Liver (tissue), 9 donors: Measurements from ENCODE around the gene PPP1R26. TPM values are rescaled to one million over a fixed set of nuclear protein-coding genes. Genes with fewer than 3 reads are reported as not detected.

ENCODE experiments used
- DNase-seq: peaks from one replicate; pipeline ENCODE4 v3.0.0-alpha.2; 2017; ENCODE audit warnings: low spot score
- H3K27ac ChIP-seq, 2 donors: one replicate each; pipeline ENCODE4 v1.7.0; 2013; ENCODE audit warnings: inconsistent platforms in 2 of 2, low read length in 2 of 2, control low read depth in 1 of 2, low read depth in 1 of 2, mild to moderate bottlenecking in 1 of 2
- H3K27me3 ChIP-seq, 4 donors: one replicate each; pipeline versions ENCODE4 v1.6.1 to v1.7.0; 2013; ENCODE audit warnings: low read length in 3 of 4, inconsistent platforms in 1 of 4, mild to moderate bottlenecking in 1 of 4, moderate library complexity in 1 of 4; ENCODE audit not compliant: control insufficient read depth in 4 of 4, insufficient read depth in 4 of 4
- H3K36me3 ChIP-seq, 4 donors: one replicate each; pipeline versions ENCODE4 v1.6.1 to v1.7.0; 2013; ENCODE audit warnings: low read length in 3 of 4, mild to moderate bottlenecking in 3 of 4, low read depth in 1 of 4, moderate library complexity in 1 of 4; ENCODE audit not compliant: control insufficient read depth in 4 of 4, insufficient read depth in 3 of 4
- H3K4me1 ChIP-seq, 4 donors: one replicate each; pipeline versions ENCODE4 v1.6.1 to v1.7.0; 2013; ENCODE audit warnings: low read length in 3 of 4, mild to moderate bottlenecking in 3 of 4, moderate library complexity in 1 of 4; ENCODE audit not compliant: control insufficient read depth in 4 of 4, insufficient read depth in 4 of 4
- H3K4me3 ChIP-seq, 3 donors: one replicate each; pipeline versions ENCODE4 v1.6.1 to v1.7.0; 2013; ENCODE audit warnings: low read length in 3 of 3, control low read depth in 1 of 3, low read depth in 1 of 3, mild to moderate bottlenecking in 1 of 3
- H3K9ac ChIP-seq, 2 donors: one replicate each; pipeline ENCODE4 v1.7.0; 2013; ENCODE audit warnings: low read length in 2 of 2, mild to moderate bottlenecking in 2 of 2, moderate library complexity in 2 of 2, control low read depth in 1 of 2, low read depth in 1 of 2
- H3K9me3 ChIP-seq, 4 donors: one replicate each; pipeline versions ENCODE4 v1.6.1 to v1.7.0; 2013; ENCODE audit warnings: low read length in 3 of 4; ENCODE audit not compliant: control insufficient read depth in 4 of 4
- ATF3 ChIP-seq: IDR thresholded peaks from 2 replicates; pipeline ENCODE4 v1.6.1; 2016; ENCODE audit warnings: antibody characterized with exemption
- CTCF ChIP-seq: fragments of 150-350 bp; IDR thresholded peaks from 2 replicates; pipeline ENCODE4 v1.5.1; 2017; ENCODE audit warnings: improper control_type of control experiment, low read depth, low read length; ENCODE audit not compliant: missing input control
- EGR1 ChIP-seq, 2 donors: IDR thresholded peaks; 2 replicates each; pipeline ENCODE4 v1.6.1; 2016 to 2018; ENCODE audit warnings: antibody characterized with exemption in 2 of 2, low read depth in 2 of 2
- FOXA1 ChIP-seq: IDR thresholded peaks from 2 replicates; pipeline ENCODE4 v1.6.1; 2016; ENCODE audit warnings: antibody characterized with exemption
- FOXA2 ChIP-seq: IDR thresholded peaks from 2 replicates; pipeline ENCODE4 v1.6.1; 2016; ENCODE audit warnings: antibody characterized with exemption
- GABPA ChIP-seq, 2 donors: IDR thresholded peaks in 1 of 2; conservative IDR thresholded peaks in 1 of 2; 2 replicates each; pipeline ENCODE4 v1.6.1; 2016; ENCODE audit warnings: antibody characterized with exemption in 2 of 2, mild to moderate bottlenecking in 1 of 2, moderate library complexity in 1 of 2
- HNF4A ChIP-seq, 2 donors: conservative IDR thresholded peaks; 2 replicates each; pipeline ENCODE4 v1.6.1; 2016; ENCODE audit warnings: antibody characterized with exemption in 2 of 2, mild to moderate bottlenecking in 2 of 2
- JUND ChIP-seq, 2 donors: IDR thresholded peaks; 2 replicates each; pipeline ENCODE4 v1.6.1; 2016; ENCODE audit warnings: antibody characterized with exemption in 2 of 2
- MAX ChIP-seq: IDR thresholded peaks from 2 replicates; pipeline ENCODE4 v1.6.1; 2016; ENCODE audit warnings: antibody characterized with exemption
- NR2F2 ChIP-seq: IDR thresholded peaks from 2 replicates; pipeline ENCODE4 v1.6.1; 2016; ENCODE audit warnings: antibody characterized with exemption
- RAD21 ChIP-seq, 2 donors: IDR thresholded peaks; 2 replicates each; pipeline ENCODE4 v1.6.1; 2016; ENCODE audit warnings: antibody characterized with exemption in 2 of 2, mild to moderate bottlenecking in 2 of 2
- REST ChIP-seq: IDR thresholded peaks from 2 replicates; pipeline ENCODE4 v1.6.1; 2016; ENCODE audit warnings: antibody characterized with exemption, mild to moderate bottlenecking
- SP1 ChIP-seq: IDR thresholded peaks from 2 replicates; pipeline ENCODE4 v1.6.1; 2018; ENCODE audit warnings: antibody characterized with exemption, mild to moderate bottlenecking
- TAF1 ChIP-seq: conservative IDR thresholded peaks from 2 replicates; pipeline ENCODE4 v1.6.1; 2016; ENCODE audit warnings: antibody characterized with exemption, mild to moderate bottlenecking
- YY1 ChIP-seq: IDR thresholded peaks from 2 replicates; pipeline ENCODE4 v1.6.1; 2016; ENCODE audit warnings: antibody characterized with exemption, mild to moderate bottlenecking
- ZBTB33 ChIP-seq: IDR thresholded peaks from 2 replicates; pipeline ENCODE4 v1.6.1; 2016; ENCODE audit warnings: antibody characterized with exemption
- WGBS: extraction: QIAGEN DNeasy Blood & Tissue Kit; methylation state at CpG from one replicate; pipeline ENCODE4 v1.1.7; 2013; 5-methylcytosine and 5-hydroxymethylcytosine counted together
- polyA plus RNA-seq, 2 donors: library from polyadenylated mRNA; stranded (reverse) in 1 of 2; unstranded in 1 of 2; fragments of 200-250 nt in 1 of 2; fragments of >200 nt in 1 of 2; fragmentation: Nextera tagmentation in 1 of 2; extraction: Ambion mirVana in 1 of 2; gene quantifications; one replicate each; pipeline versions ENCODE4 v1.2.1 to v1.2.3, GENCODE V29; 2013 to 2015
- total RNA-seq, 2 donors: library from RNA; depleted of rRNA; stranded (reverse); fragments of >200 nt; gene quantifications; one replicate each; pipeline ENCODE4 v1.2.3, GENCODE V29; 2014
- donor health status: healthy.
- donor health status: healthy.
- donor health status: healthy.
- donor health status: healthy.
- donor health status: healthy.

The PPP1R26 gene
- total and polyA plus RNA-seq, 4 donors = 1.5 to 9.5 (median 4.2) TPM

- TF ChIP-seq CTCF (no peak), JUND (IDR thresholded peaks at IDR 0.05) (no peak), EGR1 (IDR thresholded peaks at IDR 0.05; ENCODE audit: low read depth in 2 of 2) (no peak), RAD21 (IDR thresholded peaks at IDR 0.05) (no peak)
Measured at GRCh38 chr9:135507104-135508035, 27.8 kb downstream of the PPP1R26 start (continued).

- H3K4me3 ChIP-seq = no peak overlapping the region
- H3K4me1 ChIP-seq = peaks cover 0 to 4% (median 0%) of the 10 kb centered on the region in 4 donors
- H3K9ac ChIP-seq = no peak overlapping the region
- TF ChIP-seq EGR1 (IDR thresholded peaks at IDR 0.05; ENCODE audit: low read depth in 2 of 2) (no peak), YY1 (no peak), TAF1 (no peak), ATF3 (no peak), JUND (IDR thresholded peaks at IDR 0.05) (no peak), MAX (no peak), ZBTB33 (no peak), GABPA (IDR thresholded peaks at IDR 0.05 in 1 of 2, conservative IDR thresholded peaks at IDR 0.05 in 1 of 2) (no peak), FOXA2 (no peak), REST (no peak), HNF4A (conservative IDR thresholded peaks at IDR 0.05) (no peak), CTCF (no peak), NR2F2 (no peak), SP1 (no peak), RAD21 (IDR thresholded peaks at IDR 0.05) (no peak), FOXA1 (no peak)
- H3K27me3 ChIP-seq = peaks cover 0 to 2% (median 0%) of the 10 kb centered on the region in 4 donors
- WGBS = 86% methylated on average over 9 of the region's 9 CpGs
- DNase-seq = no peak
- no peak overlapping the region for H3K27ac ChIP-seq
- H3K36me3 ChIP-seq = peaks cover 3 to 13% (median 7%) of the 10 kb centered on the region in 4 donors
- H3K9me3 ChIP-seq = no peaks in the 10 kb centered on the region
Measured at GRCh38 chr9:135508211-135508820, 28.7 kb downstream of the PPP1R26 start.
